Measurements from ENCODE around the gene MRPL58. TPM values are rescaled to one million over a fixed set of nuclear protein-coding genes. Genes with fewer than 3 reads are reported as not detected.

The MRPL58 gene
- total RNA-seq, 4 donors from 2014 or later: 44.4 to 110 (median 61.6) TPM

- Histone ChIP-seq H3K27ac (no peak overlapping the region), H3K9me3 (no peaks in the 10 kb centered on the region), H3K4me1 (peaks cover 0 to 13% (median 0%) of the 10 kb centered on the region in 3 donors), H3K36me3 (peaks cover 0 to 39% (median 19%) of the 10 kb centered on the region in 3 donors), H3K27me3 (no peaks in the 10 kb centered on the region), H3K4me3 (no peak overlapping the region)
- DNase-seq: no peak
- TF ChIP-seq CTCF (IDR thresholded peaks at IDR 0.05): peak in 1 of 6 experiments; percentile 18
- no peak for TF ChIP-seq POLR2A (IDR thresholded peaks at IDR 0.05)
- intact Hi-C loops (cut with DNase I): no loop called here
- WGBS, 2 donors: 82 to 93% methylated on average over 5 of the region's 5 CpGs
Observed at GRCh38 chr17:75006653-75007052, 5.8 kb upstream of the MRPL58 start.

- Histone ChIP-seq H3K9me3 (no peaks in the 10 kb centered on the region), H3K36me3 (peaks cover 0 to 22% (median 9%) of the 10 kb centered on the region in 3 donors), H3K4me3 (no peak overlapping the region), H3K27ac (no peak overlapping the region), H3K27me3 (no peaks in the 10 kb centered on the region), H3K4me1 (peaks cover 3 to 26% (median 6%) of the 10 kb centered on the region in 3 donors)
- 84 to 87% methylated on average over 6 of the region's 6 CpGs for WGBS, 2 donors
- DNase-seq: no peak
- no peak for TF ChIP-seq POLR2A (IDR thresholded peaks at IDR 0.05)
- TF ChIP-seq CTCF (IDR thresholded peaks at IDR 0.05): no peak
- intact Hi-C loops (cut with DNase I): no loop called here
Observed at GRCh38 chr17:75008373-75008772, 4.1 kb upstream of the MRPL58 start.

GRCh38 chr17:75009139-75009724, 3.2 kb upstream of the MRPL58 start:
- WGBS, 2 donors: 50 to 67% methylated on average over 1 to 2 of the region's 2 CpGs
- Histone ChIP-seq H3K4me3 (no peak overlapping the region), H3K4me1 (peaks cover 8 to 33% (median 12%) of the 10 kb centered on the region in 3 donors), H3K27me3 (no peaks in the 10 kb centered on the region), H3K9me3 (no peaks in the 10 kb centered on the region), H3K36me3 (peaks cover 0 to 13% (median 2%) of the 10 kb centered on the region in 3 donors), H3K27ac (no peak overlapping the region)
- TF ChIP-seq CTCF (IDR thresholded peaks at IDR 0.05) (no peak), POLR2A (IDR thresholded peaks at IDR 0.05) (no peak)
- intact Hi-C loops (cut with DNase I): no loop called here
- no peak for DNase-seq

- H3K4me3 ChIP-seq: no peak overlapping the region
- no peaks in the 10 kb centered on the region for H3K36me3 ChIP-seq
- peak overlapping the region in 3 of 4 donors; percentile 87 to 93 (median 90) for H3K27ac ChIP-seq
- TF ChIP-seq POLR2A (IDR thresholded peaks at IDR 0.05) (no peak), CTCF (IDR thresholded peaks at IDR 0.05) (peak in 1 of 6 experiments; percentile 11)
- H3K4me1 ChIP-seq: peaks cover 8 to 39% (median 12%) of the 10 kb centered on the region in 3 donors
- 65 to 74% methylated on average over 6 of the region's 8 CpGs for WGBS, 2 donors
- H3K9me3 ChIP-seq: no peaks in the 10 kb centered on the region
- no peaks in the 10 kb centered on the region for H3K27me3 ChIP-seq
- DNase-seq: no peak
- intact Hi-C loops (cut with DNase I): no loop called here
Observed at GRCh38 chr17:75010683-75011400, 1.6 kb upstream of the MRPL58 start.

- Histone ChIP-seq H3K36me3 (peaks cover 0 to 6% (median 0%) of the 10 kb centered on the region in 3 donors), H3K4me3 (peak overlapping the region; percentile 77 to 89 (median 81)), H3K4me1 (peaks cover 8 to 39% (median 12%) of the 10 kb centered on the region in 3 donors), H3K27ac (peak overlapping the region; percentile 86 to 93 (median 88)), H3K27me3 (no peaks in the 10 kb centered on the region), H3K9me3 (no peaks in the 10 kb centered on the region)
- WGBS, 2 donors: 36 to 40% methylated on average over 12 of the region's 13 CpGs
- intact Hi-C loops (cut with DNase I): no loop called here
- no peak for DNase-seq
- TF ChIP-seq POLR2A (IDR thresholded peaks at IDR 0.05): no peak
- no peak for TF ChIP-seq CTCF (IDR thresholded peaks at IDR 0.05)
Observed at GRCh38 chr17:75011401-75012095, 922 bp upstream of the MRPL58 start.

All from esophagus squamous epithelium (tissue), 5 donors.